Activated T-helper 1 cell treated with Interleukin-2 at 50 U/mL for 16 hours (primary cell): ENCODE data around the gene DIRAS3.
"Not testable (repeated sequence)": the region's sequence is repeated elsewhere in the genome, so short reads cannot be mapped to it uniquely, and the experiment has no call there.

Experiments used
- DNase-seq: peaks from one replicate; pipeline ENCODE4 v3.0.0-alpha.2; 2020; ENCODE audit warnings: low read depth

Gene DIRAS3

DNA sequence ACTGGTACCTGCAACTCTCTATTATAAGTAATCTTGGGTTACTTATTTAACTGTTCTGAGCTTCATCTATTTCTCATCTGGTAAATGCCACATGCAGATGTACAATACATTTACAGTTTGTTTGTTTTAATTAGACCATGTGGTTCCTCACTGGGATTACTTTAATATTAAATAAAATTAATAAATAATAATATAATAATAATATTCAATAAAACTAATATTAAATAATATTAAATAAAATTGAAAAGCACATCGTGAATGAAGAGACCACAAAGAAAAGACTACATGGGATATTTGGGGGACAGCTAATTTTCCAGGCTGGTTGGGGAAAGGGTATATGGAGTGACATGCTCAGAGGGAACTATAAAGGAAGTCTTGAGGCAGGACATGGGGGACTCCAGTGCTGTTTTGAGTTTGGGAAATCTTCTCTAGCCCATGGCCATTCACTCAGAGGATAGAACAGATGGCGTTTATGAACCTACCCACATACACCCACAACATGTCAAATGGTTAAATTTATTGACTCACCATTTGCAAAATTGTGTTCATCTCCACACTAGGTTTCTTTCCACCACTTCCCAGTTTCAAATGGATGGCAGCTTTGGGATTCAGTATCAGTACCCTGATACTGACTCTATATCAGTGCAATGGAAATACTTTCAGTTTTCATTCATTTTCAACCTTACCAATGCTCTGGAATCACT lies 25.6 kb downstream of the DIRAS3 start:
- DNase-seq = no peak

DNA sequence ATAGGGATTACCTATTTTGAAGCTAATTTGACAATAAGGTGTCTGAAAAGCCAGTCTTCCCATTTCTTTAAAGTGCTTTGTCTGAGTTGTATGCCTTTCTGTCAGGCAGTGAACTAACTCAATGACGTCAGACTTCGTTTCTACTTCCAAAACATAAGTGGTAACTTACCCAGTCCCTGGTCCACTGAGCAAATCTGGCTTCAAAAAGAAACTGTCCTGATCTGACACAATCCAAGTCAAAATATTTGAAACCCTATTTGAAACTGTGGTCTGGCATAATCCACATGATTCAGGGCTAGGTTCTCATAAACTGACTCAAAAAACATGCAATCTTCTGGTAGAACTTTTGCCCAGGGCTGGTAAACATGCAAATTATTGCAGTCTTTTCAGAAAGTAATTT lies 34.0 kb downstream of the DIRAS3 start:
- no peak for DNase-seq

DNA sequence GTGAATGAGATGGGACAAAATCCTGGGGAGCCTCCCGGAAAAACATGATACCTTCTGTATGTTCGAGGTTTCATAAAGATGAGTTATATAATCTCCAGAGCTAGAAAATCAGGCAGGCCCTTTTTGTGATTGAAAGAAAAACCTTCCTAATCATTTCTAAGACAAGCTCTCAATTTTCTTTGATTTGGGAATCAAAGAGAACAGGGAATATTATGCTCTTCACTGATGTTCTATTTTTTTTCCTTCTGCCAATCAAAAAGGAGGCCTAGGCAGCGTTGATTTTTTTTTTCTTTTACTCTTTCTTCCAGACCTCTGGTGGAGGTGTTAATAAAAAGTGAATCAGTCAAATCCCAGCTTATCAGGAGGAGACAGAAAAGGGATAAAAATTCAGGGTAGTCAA lies 34.5 kb downstream of the DIRAS3 start:
- no peak for DNase-seq

DNA sequence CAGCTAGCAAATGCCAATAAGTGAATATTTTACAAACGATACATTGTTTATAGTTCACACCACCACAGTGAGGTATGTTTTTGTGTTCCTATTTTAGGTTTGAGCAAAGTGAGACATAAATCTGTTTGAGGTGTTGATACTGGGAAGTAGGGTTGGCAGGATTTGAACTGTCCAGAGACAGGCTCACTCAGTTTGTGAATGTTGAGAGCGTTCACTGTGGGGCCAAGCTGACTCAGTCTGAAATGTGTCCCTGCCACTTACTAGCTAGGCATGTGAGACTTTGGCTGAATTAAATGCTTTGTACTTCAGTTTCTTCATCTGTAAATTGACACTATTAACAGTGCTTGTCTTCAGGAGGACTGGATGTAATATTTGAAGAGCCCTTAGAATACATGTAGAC lies 35.1 kb downstream of the DIRAS3 start:
- no peak for DNase-seq

DNA sequence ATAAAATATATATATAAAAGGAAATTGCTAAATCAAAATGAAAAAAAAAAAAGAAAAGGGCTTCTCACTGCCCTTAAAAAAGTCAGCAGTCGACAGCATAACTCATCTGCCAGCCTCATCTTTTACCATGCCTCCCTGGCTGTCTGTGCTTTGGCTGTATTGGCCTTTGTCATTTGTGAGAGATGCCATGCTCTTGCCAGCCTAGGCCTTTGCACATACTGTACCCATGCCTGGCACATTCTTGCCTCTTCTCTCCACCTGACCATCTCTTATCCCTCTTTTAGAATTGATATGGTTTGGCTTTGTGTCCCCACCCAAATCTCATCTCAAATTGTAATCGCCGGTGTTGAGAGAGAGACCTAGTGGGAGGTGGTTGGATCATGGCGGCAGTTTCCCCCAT lies 37.1 kb downstream of the DIRAS3 start:
- no peak for DNase-seq

DNA sequence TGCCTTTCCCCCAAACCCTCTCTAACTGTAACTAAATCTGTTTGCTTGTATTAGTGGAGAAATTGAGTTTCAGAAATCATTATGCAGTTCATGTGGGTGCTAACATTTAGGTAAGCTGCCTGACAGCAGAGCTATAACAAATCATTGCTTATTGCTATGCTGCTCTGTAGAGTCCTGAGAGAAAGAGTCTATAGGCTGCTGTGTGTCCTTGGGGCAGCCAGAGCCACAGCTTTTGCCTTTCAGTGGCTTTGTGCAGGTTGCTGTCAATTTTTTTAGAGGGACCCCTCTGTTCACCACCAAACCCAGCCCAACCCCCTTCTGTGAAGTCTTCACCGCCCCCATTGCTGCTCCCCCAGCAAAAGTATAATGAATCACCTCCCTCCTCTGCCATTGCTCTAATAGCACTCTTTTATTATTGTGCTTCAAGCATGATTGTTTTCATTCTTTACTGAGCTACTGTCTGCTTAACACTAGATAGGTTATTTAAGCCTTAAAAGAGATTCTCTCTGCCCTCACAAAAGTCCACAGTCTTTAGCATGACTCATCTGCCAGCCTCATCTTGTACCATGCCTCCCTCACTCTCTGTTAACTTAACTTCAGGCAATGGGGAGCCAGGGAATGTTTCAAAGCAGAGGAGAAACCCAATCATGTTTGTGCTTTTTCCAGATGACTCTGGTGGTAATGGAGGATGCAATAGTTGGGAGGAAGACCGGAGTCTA lies 38.6 kb downstream of the DIRAS3 start:
- no peak for DNase-seq

DNA sequence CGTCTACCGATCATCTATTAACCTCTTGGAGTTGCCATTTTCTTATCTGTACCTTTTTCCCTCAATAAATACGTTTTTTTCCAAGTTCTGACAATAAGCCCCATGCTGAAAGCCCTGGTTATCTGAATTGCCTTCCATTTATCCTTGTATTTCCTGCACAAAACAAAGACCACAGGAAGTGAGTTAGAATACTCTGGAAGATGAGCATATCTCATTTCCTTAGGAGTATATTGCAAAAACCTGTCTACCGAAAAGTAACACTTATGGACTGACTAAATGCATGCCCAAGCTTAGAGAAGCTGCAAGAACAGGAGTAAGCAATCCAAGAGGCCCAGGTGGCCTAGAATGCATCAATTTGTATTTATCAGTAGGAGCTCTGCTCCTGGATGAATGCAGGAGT lies 39.9 kb downstream of the DIRAS3 start:
- no peak for DNase-seq

DNA sequence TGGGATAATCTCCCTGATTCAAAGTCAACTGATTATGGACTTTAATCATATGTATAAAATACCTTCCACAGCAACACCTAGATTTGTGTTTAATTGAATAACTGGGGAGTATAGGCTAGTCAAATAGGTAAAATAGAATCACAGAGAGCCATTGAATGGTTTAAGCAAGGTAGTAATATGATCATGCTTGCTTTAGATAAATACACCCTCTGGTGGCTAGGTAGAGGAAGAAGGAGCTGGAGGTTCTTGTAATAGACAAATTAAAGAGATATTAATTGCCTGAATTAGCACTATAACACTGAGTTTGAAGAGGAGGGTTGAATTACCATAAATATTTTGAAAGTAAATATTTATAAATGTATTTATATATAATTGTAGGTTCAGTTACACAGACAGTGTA lies 40.3 kb downstream of the DIRAS3 start:
- DNase-seq = no peak

DNA sequence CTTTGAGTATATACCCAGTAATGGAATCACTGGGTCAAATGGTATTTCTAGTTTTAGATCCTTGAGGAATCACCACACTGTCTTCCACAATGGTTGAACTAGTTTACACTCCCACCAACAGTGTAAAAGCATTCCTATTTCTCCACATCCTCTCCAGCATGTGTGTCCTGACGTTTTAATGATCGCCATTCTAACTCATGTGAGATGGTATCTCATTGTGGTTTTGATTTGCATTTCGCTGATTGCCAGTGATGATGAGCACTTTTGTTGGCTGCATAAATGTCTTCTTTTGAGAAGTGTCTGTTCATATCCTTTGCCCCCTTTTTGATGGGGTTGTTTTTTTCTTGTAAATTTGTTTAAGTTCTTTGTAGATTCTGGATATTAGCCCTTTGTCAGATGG lies 46.8 kb downstream of the DIRAS3 start:
- not testable (repeated sequence) for DNase-seq

DNA sequence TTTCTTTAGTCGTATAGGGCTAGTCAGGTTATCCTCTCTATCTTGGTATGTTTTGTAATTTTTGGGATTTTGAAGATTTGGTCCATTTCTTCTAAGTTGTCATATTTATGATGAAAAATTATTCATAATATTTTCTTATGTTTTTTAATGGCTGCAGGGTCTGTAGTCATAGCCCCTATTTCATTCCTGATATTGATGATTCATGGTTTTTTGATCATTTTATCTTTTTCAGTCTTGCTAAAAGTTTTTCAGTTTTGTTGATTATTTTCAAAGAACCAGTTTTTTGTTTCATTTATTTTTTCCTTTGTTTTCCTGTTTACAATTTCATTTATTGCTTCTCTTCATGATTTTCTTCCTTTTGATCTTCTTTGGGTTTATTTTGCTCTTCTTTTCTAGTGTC lies 50.2 kb downstream of the DIRAS3 start:
- no peak for DNase-seq

DNA sequence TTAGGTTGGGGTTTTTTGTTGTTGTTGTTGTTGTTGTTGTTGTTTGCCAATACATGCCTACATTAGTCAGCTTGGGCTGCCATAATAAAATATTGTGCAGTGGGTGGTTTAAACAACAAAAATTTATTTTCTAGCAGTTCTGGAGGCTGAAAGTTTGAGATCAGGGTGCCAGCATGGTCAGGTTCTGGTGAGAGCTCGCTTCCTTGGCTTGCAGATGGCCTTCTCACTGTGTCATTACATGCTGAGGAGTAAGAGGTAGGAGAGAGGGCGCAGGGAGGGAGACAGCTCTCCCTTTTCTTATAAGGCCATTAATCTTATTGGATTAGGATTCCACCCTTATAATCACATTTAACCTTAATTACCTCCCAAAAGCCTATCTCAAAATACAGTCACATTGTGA lies 52.7 kb downstream of the DIRAS3 start:
- no peak for DNase-seq
